Measurements from ENCODE around the gene PKIB.
"Not testable (repeated sequence)": the region's sequence is repeated elsewhere in the genome, so short reads cannot be mapped to it uniquely, and the experiment has no call there.

Gene PKIB

GRCh38 chr6:122609881-122610689, at the start of gene PKIB:
Gene PKIB (plus strand): TSS chr6:122610405. CDS start chr6:122717795, 107,390 bp downstream.
- DNase-seq (ENCODE audit: low read depth in 2 of 3, low spot score in 1 of 3): peak; percentile 10 to 44 (median 26)

GRCh38 chr6:122563364-122564052, 46.7 kb upstream of the PKIB start:
- no peak for DNase-seq (ENCODE audit: low read depth in 2 of 3, low spot score in 1 of 3)

- DNase-seq (ENCODE audit: low read depth in 2 of 3, low spot score in 1 of 3): no peak
Measured at GRCh38 chr6:122564230-122564629, 46.0 kb upstream of the PKIB start.

GRCh38 chr6:122565708-122566107, 44.5 kb upstream of the PKIB start:
- DNase-seq (ENCODE audit: low read depth in 2 of 3, low spot score in 1 of 3): no peak

GRCh38 chr6:122567034-122567433, 43.2 kb upstream of the PKIB start:
- no peak for DNase-seq (ENCODE audit: low read depth in 2 of 3, low spot score in 1 of 3)

- DNase-seq (ENCODE audit: low read depth in 2 of 3, low spot score in 1 of 3): no peak
Measured at GRCh38 chr6:122568350-122568749, 41.9 kb upstream of the PKIB start.

GRCh38 chr6:122568797-122569221, 41.4 kb upstream of the PKIB start:
- no peak for DNase-seq (ENCODE audit: low read depth in 2 of 3, low spot score in 1 of 3)

- no peak for DNase-seq (ENCODE audit: low read depth in 2 of 3, low spot score in 1 of 3)
Measured at GRCh38 chr6:122569230-122569771, 40.9 kb upstream of the PKIB start.

- DNase-seq (ENCODE audit: low read depth in 2 of 3, low spot score in 1 of 3): no peak
Measured at GRCh38 chr6:122571888-122572287, 38.3 kb upstream of the PKIB start.

GRCh38 chr6:122576888-122577287, 33.3 kb upstream of the PKIB start:
- DNase-seq (ENCODE audit: low read depth in 2 of 3, low spot score in 1 of 3): no peak

- no peak for DNase-seq (ENCODE audit: low read depth in 2 of 3, low spot score in 1 of 3)
Measured at GRCh38 chr6:122578961-122579360, 31.2 kb upstream of the PKIB start.

GRCh38 chr6:122580737-122581136, 29.5 kb upstream of the PKIB start:
- no peak for DNase-seq (ENCODE audit: low read depth in 2 of 3, low spot score in 1 of 3)

- DNase-seq (ENCODE audit: low read depth in 2 of 3, low spot score in 1 of 3): no peak
Measured at GRCh38 chr6:122589115-122589514, 21.1 kb upstream of the PKIB start.

- not testable (repeated sequence) for DNase-seq (ENCODE audit: low read depth in 2 of 3, low spot score in 1 of 3)
Measured at GRCh38 chr6:122598295-122598694, 11.9 kb upstream of the PKIB start.

- no peak for DNase-seq (ENCODE audit: low read depth in 2 of 3, low spot score in 1 of 3)
Measured at GRCh38 chr6:122604676-122605075, 5.5 kb upstream of the PKIB start.

GRCh38 chr6:122610690-122611455, 668 bp downstream of the PKIB start:
- no peak for DNase-seq (ENCODE audit: low read depth in 2 of 3, low spot score in 1 of 3)

GRCh38 chr6:122612838-122613237, 2.6 kb downstream of the PKIB start:
- no peak for DNase-seq (ENCODE audit: low read depth in 2 of 3, low spot score in 1 of 3)

GRCh38 chr6:122614303-122614702, 4.1 kb downstream of the PKIB start:
- DNase-seq (ENCODE audit: low read depth in 2 of 3, low spot score in 1 of 3): no peak

- no peak for DNase-seq (ENCODE audit: low read depth in 2 of 3, low spot score in 1 of 3)
Measured at GRCh38 chr6:122615409-122615808, 5.2 kb downstream of the PKIB start.

GRCh38 chr6:122616877-122617276, 6.7 kb downstream of the PKIB start:
- DNase-seq (ENCODE audit: low read depth in 2 of 3, low spot score in 1 of 3): no peak

- DNase-seq (ENCODE audit: low read depth in 2 of 3, low spot score in 1 of 3): no peak
Measured at GRCh38 chr6:122619309-122619708, 9.1 kb downstream of the PKIB start.

All from stimulated activated CD4-positive, alpha-beta T cell treated with anti-CD3 and anti-CD28 coated beads, Interleukin-12 subunit alpha, Interleukin-12 subunit beta, amount 100 ng/mL, for 48 hours (primary cell).